Ammon's horn (tissue), 1 donor: Measurements from ENCODE around the gene ANKS1B.

Experiments used
- DNase-seq: peaks from one replicate; pipeline ENCODE4 v3.0.0-alpha.2; 2016; ENCODE audit warnings: low spot score

The ANKS1B gene

DNA sequence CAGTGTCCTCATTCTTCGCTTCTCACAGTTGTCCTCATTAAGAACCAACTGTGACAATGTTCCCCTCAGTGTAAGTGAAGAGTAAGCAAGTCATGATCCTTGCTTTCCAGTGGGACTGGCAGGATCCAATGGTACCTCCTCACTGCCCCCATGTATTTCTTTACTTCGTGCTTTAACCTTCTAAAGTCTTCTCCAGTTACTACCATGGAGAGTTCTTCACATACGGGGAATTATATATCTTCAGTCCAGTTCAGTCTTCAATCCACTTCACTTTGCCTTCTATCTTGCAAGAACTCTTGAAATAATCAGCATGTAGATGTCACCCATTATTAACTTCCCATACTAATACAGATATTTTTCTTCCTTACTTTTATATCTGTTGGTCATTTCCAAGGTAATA is 719.1 kb downstream of the ANKS1B start:
- DNase-seq: no peak

- DNase-seq: no peak
These were observed 723.5 kb downstream of the ANKS1B start for GRCh38 chr12:99261256-99261655.

- no peak for DNase-seq
These were observed 724.2 kb downstream of the ANKS1B start for GRCh38 chr12:99260456-99260996.

- DNase-seq: peak; percentile 17
These were observed 725.4 kb downstream of the ANKS1B start for GRCh38 chr12:99259040-99259934.

GRCh38 chr12:99257672-99258071 is 727.1 kb downstream of the ANKS1B start:
- DNase-seq: peak; percentile 61

GRCh38 chr12:99253068-99253467 is 731.7 kb downstream of the ANKS1B start:
- no peak for DNase-seq

GRCh38 chr12:99250091-99250490 is 734.6 kb downstream of the ANKS1B start:
- DNase-seq: no peak

- no peak for DNase-seq
These were observed 735.2 kb downstream of the ANKS1B start for GRCh38 chr12:99249543-99249942.

DNA sequence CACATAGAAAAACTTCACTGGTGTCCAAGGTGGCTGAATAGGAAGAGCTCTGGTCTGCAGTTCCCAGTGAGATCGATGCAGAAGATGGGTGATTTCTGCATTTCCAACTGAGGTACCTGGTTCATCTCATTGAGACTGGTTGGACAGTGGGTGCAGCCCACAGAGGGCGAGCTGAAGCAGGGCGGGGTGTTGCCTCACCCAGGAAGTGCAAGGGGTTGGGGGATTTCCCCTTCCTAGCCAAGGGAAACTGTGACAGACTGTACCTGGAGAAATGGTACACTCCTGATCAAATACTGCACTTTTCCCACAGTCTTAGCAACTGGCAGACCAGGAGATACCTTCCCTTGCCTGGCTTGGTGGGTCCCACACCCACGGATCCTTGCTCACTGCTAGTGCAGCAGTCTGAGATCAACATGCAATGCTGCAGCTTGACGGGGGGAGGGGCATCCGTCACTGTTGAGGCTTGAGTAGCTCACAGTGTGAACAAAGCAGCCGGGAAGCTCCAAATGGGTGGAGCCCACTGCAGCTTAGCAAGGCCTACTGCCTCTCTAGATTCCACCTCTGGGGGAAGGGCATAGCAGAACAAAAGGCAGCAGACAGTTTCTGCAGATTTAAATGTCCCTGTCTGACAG is 746.7 kb downstream of the ANKS1B start:
- DNase-seq: peak; percentile 11

- no peak for DNase-seq
These were observed 749.4 kb downstream of the ANKS1B start for GRCh38 chr12:99235381-99235780.

DNA sequence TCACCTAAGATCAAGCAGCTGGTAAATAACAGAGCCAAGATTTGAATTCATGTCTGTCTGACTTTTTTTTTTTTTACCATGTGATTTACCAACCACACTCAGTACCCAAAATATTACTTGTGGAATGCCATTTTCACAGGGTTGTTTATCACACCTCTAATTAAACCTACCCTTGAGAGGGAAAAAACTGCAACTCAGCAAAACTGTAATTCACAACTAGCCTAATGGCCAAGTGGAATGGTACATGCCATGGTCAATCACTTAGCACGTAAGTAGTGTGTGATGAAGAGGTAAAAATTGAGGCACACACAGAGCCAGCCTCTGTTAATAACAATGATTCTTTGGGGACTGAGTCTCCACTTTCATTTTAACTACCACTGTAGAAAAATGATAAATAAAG is 750.0 kb downstream of the ANKS1B start:
- no peak for DNase-seq

DNA sequence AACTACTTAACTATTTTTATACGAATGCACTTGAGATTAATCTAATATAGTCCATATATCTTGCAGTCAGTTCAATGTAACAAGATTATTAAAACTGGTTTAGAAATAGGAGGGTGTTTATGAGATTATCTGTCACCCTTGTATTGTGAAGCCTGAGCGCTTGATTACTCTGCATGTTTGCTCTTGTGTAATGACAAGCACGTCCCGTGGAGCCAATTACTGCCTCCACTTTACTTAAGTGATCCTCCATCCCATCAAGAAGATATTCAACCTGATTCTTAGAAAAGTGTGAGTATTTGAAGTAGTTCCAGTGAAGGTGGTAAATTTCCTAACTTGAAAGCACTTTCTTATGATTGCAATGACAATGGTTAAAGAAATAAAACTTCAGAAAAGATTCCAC is 752.4 kb downstream of the ANKS1B start:
- DNase-seq: no peak

GRCh38 chr12:99231031-99231430 is 753.7 kb downstream of the ANKS1B start:
- no peak for DNase-seq

DNA sequence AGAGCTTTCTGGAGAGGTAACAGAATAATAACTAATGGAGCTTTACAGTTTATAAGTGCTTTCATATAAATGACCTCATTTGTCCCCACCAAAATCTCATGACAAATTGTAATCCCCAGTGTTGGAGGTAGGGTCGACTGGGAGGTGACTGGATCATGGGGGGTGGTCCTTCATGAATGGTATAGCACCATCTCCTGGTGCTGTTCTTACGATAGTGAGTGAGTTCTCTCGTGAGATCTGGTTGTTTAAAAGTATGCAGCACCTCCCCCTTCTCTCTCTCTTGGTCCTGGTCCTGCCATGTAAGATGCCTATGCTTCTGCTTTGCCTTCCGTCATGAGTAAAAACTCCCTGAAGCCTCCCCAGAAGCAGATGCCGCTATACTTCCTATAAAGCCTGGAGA is 760.5 kb downstream of the ANKS1B start:
- no peak for DNase-seq

- no peak for DNase-seq
These were observed 761.2 kb downstream of the ANKS1B start for GRCh38 chr12:99223579-99223978.

DNA sequence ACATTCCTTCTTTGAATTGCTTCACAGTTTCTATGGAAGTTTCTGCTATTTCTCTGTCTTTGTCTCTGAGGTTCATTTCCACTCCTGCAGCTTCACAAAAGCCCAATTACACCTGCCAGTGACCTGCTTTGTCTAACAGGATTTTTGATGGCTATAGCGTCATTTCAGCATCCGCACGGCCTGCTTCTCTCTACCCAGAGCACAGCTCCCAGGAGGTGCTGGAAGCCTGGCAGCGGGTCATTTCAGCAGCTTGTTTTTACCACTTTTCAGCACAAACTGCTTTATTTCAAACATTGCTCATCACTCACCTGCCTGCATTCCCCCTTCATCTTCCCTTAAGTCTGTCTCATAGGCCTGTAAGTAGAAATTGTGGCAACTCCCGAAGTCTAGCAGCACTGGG is 771.7 kb downstream of the ANKS1B start:
- DNase-seq: no peak

DNA sequence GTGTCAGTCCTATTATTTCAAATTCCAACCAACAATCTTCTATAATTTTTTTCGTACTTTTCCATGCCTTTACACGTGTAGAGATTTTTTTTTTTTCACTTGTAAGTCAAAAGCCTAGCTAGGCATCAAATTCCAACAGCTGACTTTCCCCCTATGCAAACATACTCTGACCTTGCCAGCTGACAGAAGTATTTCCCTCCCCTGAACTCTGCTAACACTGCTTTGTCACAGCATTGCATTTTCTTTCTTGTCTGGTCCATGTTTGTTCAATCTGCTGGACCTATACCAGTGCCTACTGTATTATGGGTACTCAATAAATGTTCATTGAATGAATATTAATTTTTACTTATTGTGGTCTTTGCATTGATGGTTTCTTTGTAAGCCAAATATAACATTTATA is 772.5 kb downstream of the ANKS1B start:
- DNase-seq: no peak

- DNase-seq: no peak
These were observed 779.6 kb downstream of the ANKS1B start for GRCh38 chr12:99205111-99205510.

DNA sequence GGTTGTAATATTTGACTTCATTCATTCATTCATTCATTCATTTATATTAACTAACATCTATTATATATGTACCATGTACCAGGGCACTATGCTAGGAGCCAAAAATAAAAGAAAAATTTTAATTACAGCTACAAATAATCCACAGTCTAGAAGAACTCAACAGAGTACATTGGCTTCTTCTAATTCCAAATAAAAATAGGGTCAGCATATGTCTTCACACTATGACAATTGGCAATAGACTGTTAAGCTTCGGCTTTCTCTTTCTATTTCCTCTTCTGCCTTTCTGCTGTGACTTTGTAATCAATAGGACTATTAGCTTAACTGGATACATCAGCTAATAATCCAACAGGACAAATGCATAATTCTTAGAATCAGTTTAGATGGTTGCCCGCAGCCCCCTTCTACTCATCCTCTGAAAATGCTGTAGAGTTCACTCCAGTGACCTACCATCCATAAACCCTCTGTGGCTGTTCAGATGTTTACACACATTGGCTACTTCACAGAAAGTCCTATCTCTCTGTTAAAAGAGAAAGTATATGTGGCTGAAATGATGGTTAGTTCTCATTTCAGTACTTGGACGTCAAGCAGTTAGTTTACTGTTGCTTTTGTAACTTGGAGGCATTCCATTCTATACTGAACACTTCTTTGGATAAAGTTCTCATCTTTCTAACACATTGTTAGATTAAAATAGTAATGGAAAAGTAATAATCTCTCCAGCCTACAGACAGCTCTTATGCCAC is 782.7 kb downstream of the ANKS1B start:
- no peak for DNase-seq

- no peak for DNase-seq
These were observed 783.9 kb downstream of the ANKS1B start for GRCh38 chr12:99200711-99201384.

DNA sequence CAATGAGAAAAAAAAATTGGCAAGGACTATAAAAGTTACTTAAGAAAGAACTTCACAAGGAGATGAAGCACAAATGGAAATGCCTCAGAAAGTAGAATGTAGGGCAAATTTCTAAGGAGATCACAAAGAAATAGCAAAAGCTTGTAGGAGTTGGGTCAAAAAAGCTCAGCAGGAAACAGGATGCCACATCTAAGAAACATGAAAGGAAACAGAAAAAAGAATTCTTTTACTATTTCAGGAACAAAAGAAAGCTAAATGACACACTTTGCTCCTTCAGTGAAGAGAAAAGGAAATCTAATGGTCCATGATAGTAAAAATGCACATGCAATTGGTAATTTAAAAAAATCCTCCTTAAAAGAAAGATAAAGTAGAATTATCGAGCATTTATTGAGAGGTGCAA is 789.3 kb downstream of the ANKS1B start:
- no peak for DNase-seq

DNA sequence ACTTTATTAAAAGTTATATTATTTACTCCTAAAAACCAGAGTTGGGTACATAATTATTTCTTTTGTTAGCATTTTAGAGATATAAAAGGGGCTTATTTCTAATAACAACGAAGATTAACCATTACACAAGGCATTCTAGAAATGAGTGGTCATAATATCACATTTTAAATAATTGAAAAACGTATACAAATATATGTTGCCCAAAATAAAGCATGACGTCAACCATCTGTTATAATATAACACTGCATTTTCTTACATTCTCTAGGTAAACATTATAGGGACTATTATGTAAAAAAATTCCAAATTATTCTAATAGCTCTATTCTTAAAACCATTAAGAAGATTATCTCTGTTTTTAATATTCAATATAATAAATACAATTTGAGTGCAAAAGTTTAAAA is 792.2 kb downstream of the ANKS1B start:
- no peak for DNase-seq
